Fibroblast of mammary gland (primary cell): Measurements from ENCODE around the gene RASGRP2.
A peak's percentile ranks its signal among the peaks of the same experiment; 100 is the strongest.

Source experiments
- DNase-seq: peaks from one replicate; pipeline ENCODE4 v3.0.0-alpha.2; 2010; ENCODE audit warnings: low read depth
- H3K4me3 ChIP-seq: 2 replicates; pipeline ENCODE4 v1.5.1; 2011; ENCODE audit warnings: low read depth, mild to moderate bottlenecking, low read length, moderate library complexity; ENCODE audit not compliant: control insufficient read depth
- CTCF ChIP-seq: conservative IDR thresholded peaks from 2 replicates; pipeline ENCODE4 v1.5.1; 2011; ENCODE audit warnings: low read depth, low read length, inconsistent platforms; ENCODE audit not compliant: control insufficient read depth, insufficient read depth

RASGRP2 gene

GRCh38 chr11:64723117-64723906 lies 20.6 kb downstream of the RASGRP2 start, which contains the start of gene NRXN2:
NRXN2 (minus strand) TSS chr11:64723197; CDS start chr11:64713699, 9,498 bp downstream.
- peak; percentile 76 for TF ChIP-seq CTCF
- H3K4me3 ChIP-seq, result peak within 1 kb of the TSS; percentile 52
- peak; percentile 70 for DNase-seq

DNA sequence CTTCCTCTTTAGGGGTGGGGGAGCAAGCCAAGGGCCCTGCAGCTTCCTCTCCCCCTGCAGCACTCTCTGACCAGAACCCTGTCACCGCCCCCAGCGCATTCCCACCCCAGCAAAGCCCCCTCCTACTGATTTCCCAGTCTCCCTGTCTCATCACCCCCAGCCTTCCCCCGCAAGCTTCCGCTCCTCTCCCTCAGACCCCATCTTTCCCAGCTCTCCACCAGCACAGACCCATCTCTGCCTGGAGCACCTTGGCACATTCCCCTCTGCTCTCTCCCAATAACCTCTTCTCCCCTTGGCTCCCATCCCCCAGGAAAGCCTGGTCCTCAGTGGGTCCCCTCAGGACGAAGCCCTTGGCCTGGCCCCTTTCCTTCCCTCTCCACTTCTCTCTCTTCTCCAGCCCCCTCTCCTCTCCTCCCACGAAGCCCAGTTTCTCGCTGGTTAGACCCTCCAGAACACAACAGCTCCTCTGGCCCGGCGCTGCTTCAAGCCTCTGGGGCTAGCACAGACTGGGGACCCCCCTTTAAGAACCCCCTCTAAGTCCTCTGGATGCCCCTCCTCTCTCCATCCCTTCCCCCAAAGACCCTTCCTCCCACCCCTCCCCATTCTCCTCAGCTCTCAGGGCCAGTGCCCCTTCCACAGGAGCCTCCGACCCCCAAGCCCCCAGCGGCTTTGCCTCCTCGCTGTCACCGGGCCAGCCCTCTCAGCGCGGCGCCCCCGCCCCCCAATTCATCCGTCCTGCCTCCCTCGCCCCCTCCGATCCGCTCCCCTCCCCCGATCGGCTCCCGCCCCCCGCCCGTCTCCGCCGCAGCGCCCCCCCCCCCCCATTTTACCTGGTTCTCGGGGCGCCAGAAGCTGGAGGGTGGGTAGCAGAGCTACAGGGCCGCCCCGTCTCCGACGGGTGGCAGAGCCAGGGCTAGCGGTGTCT lies 21.5 kb downstream of the RASGRP2 start:
- H3K4me3 ChIP-seq, result no peak overlapping the region
- DNase-seq, result no peak
- TF ChIP-seq CTCF, result no peak

- no peak for TF ChIP-seq CTCF
- no peak for DNase-seq
- H3K4me3 ChIP-seq, result no peak overlapping the region
Measured at GRCh38 chr11:64721359-64721699, 22.6 kb downstream of the RASGRP2 start.

- no peak overlapping the region for H3K4me3 ChIP-seq
- no peak for DNase-seq
- TF ChIP-seq CTCF, result no peak
Measured at GRCh38 chr11:64720640-64721358, 23.1 kb downstream of the RASGRP2 start.

DNA sequence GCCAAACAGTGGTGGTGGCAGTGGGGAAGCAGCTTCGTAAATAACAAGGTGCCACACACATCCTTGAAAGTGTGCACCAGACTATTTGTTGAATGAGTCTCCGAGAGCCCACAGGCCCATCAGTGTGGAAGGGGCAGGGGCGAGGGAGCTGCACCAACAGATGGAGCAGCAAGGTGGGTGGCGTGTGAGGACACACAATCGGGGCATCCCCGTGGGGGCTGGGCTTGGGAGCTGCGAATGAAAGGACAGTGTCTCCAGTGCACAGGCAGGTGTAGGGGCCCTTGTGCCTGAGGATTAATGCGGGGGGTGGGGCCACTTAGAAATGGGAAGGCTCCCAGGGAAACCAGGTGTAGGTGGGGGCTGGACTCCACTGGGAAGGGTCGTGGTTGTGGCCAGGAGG lies 23.8 kb downstream of the RASGRP2 start:
- no peak for TF ChIP-seq CTCF
- DNase-seq, result no peak
- no peak overlapping the region for H3K4me3 ChIP-seq

DNA sequence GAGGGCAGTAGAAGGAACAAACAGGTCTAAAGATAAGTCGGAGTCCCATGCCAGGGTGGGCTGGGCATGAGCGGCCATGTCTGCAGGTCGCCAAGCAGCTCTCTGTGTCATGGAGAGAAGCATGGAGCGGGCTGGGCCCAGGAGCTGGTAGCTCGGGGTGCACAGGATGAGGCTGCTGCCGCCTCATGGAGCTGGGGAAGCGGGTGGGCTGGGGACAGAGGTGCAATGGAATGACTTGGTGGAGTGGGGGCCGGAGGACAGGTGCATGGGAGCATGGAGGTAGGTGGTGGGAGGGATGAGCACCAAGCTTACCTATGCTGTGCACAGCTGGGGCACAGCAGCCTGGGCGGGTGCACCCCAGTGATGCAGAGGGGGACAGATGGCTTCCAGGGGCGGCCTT lies 24.5 kb downstream of the RASGRP2 start:
- H3K4me3 ChIP-seq, result no peak overlapping the region
- DNase-seq, result no peak
- TF ChIP-seq CTCF, result no peak
